ENCODE measurements around the gene TXNDC17. TPM values are rescaled to one million over a fixed set of nuclear protein-coding genes. Genes with fewer than 3 reads are reported as not detected.

Gene TXNDC17
- total RNA-seq, 2 donors from 2014 or later: 135 to 151 TPM

GRCh38 chr17:6597727-6598126 is 43.1 kb upstream of the TXNDC17 start:
- Histone ChIP-seq H3K4me3 (ENCODE audit: low read length) (no peak overlapping the region), H3K4me1 (ENCODE audit: control insufficient read depth, insufficient read depth, low read length) (no peaks in the 10 kb centered on the region), H3K36me3 (ENCODE audit: control insufficient read depth, insufficient read depth, low read length) (peaks cover 90% of the 10 kb centered on the region), H3K9me3 (ENCODE audit: control insufficient read depth, low read length) (peaks cover 20% of the 10 kb centered on the region), H3K9ac (ENCODE audit: extremely low read depth, low read length, poor library complexity, severe bottlenecking) (no peak overlapping the region), H3K27ac (ENCODE audit: low read depth, low read length) (no peak overlapping the region), H3K27me3 (ENCODE audit: control insufficient read depth, insufficient read depth, low read length, poor library complexity, severe bottlenecking) (no peaks in the 10 kb centered on the region)
- no peak for TF ChIP-seq CTCF (conservative IDR thresholded peaks at IDR 0.05)
- Mint-ChIP-seq H3K36me3 (ENCODE audit: low read depth) (peaks cover 78% of the 10 kb centered on the region), H3K4me1 (peaks cover 25% of the 10 kb centered on the region), H3K27me3 (ENCODE audit: insufficient read depth) (no peaks in the 10 kb centered on the region), H3K9me3 (peaks cover 6% of the 10 kb centered on the region), H3K4me3 (no peak overlapping the region), H3K27ac (no peak overlapping the region)
- 67 to 82% methylated on average over 1 of the region's 1 CpG for WGBS, 2 experiments (ENCODE audit: insufficient coverage in 1 of 2, insufficient read length in 1 of 2)
- no peak for DNase-seq

- H3K4me1 Mint-ChIP-seq: peaks cover 22% of the 10 kb centered on the region
- H3K36me3 Mint-ChIP-seq (ENCODE audit: low read depth): peaks cover 74% of the 10 kb centered on the region
- peaks cover 3% of the 10 kb centered on the region for H3K9me3 ChIP-seq (ENCODE audit: control insufficient read depth, low read length)
- H3K9me3 Mint-ChIP-seq: no peaks in the 10 kb centered on the region
- no peak for DNase-seq
- H3K4me3 Mint-ChIP-seq: no peak overlapping the region
- H3K27me3 ChIP-seq (ENCODE audit: control insufficient read depth, insufficient read depth, low read length, poor library complexity, severe bottlenecking): no peaks in the 10 kb centered on the region
- H3K4me3 ChIP-seq (ENCODE audit: low read length): no peak overlapping the region
- H3K36me3 ChIP-seq (ENCODE audit: control insufficient read depth, insufficient read depth, low read length): peaks cover 90% of the 10 kb centered on the region
- no peaks in the 10 kb centered on the region for H3K4me1 ChIP-seq (ENCODE audit: control insufficient read depth, insufficient read depth, low read length)
- no peak for TF ChIP-seq CTCF (conservative IDR thresholded peaks at IDR 0.05)
- no peak overlapping the region for H3K9ac ChIP-seq (ENCODE audit: extremely low read depth, low read length, poor library complexity, severe bottlenecking)
- no peak overlapping the region for H3K27ac Mint-ChIP-seq
- H3K27ac ChIP-seq (ENCODE audit: low read depth, low read length): no peak overlapping the region
- no peaks in the 10 kb centered on the region for H3K27me3 Mint-ChIP-seq (ENCODE audit: insufficient read depth)
These were observed 41.5 kb upstream of the TXNDC17 start for GRCh38 chr17:6599364-6599763.

GRCh38 chr17:6602141-6602540 is 38.7 kb upstream of the TXNDC17 start:
- Histone ChIP-seq H3K9ac (ENCODE audit: extremely low read depth, low read length, poor library complexity, severe bottlenecking) (no peak overlapping the region), H3K4me1 (ENCODE audit: control insufficient read depth, insufficient read depth, low read length) (no peaks in the 10 kb centered on the region), H3K36me3 (ENCODE audit: control insufficient read depth, insufficient read depth, low read length) (peaks cover 89% of the 10 kb centered on the region), H3K9me3 (ENCODE audit: control insufficient read depth, low read length) (no peaks in the 10 kb centered on the region), H3K27me3 (ENCODE audit: control insufficient read depth, insufficient read depth, low read length, poor library complexity, severe bottlenecking) (no peaks in the 10 kb centered on the region), H3K27ac (ENCODE audit: low read depth, low read length) (no peak overlapping the region), H3K4me3 (ENCODE audit: low read length) (no peak overlapping the region)
- no peak overlapping the region for H3K27ac Mint-ChIP-seq
- WGBS, 2 experiments (ENCODE audit: insufficient coverage in 1 of 2, insufficient read length in 1 of 2): 97 to 100% methylated on average over 1 to 2 of the region's 2 CpGs
- no peak overlapping the region for H3K4me3 Mint-ChIP-seq
- DNase-seq: no peak
- H3K9me3 Mint-ChIP-seq: no peaks in the 10 kb centered on the region
- peaks cover 22% of the 10 kb centered on the region for H3K4me1 Mint-ChIP-seq
- no peak for TF ChIP-seq CTCF (conservative IDR thresholded peaks at IDR 0.05)
- peaks cover 75% of the 10 kb centered on the region for H3K36me3 Mint-ChIP-seq (ENCODE audit: low read depth)
- H3K27me3 Mint-ChIP-seq (ENCODE audit: insufficient read depth): no peaks in the 10 kb centered on the region

All from endodermal cell (in vitro differentiated cells).